Pancreas (tissue), 10 donors: ENCODE results near the gene FOXRED1. TPM values are rescaled to one million over a fixed set of nuclear protein-coding genes. Genes with fewer than 3 reads are reported as not detected.

ENCODE experiments used
- ATAC-seq, 4 donors: fragments of 200-7000 bp; cut with Tn5 transposase; one replicate each; pipeline versions ENCODE4 v1.8.0 to v1.9.1; 2020; ENCODE audit warnings: mild to moderate bottlenecking in 4 of 4, moderate library complexity in 4 of 4
- DNase-seq, 6 donors: peaks; one replicate each; pipeline ENCODE4 v3.0.0-alpha.2; 2020
- FAIRE-seq: peaks from 2 replicates; lab custom pipeline; 2012; peaks lifted over from hg19 to GRCh38; lab: Jason Lieb, UNC
- H3K27ac ChIP-seq, 4 donors: fragments of 200-600 bp; sonication (generic); 1 replicate in 3 of 4; 2 replicates in 1 of 4; pipeline versions ENCODE4 v1.5.0 to v1.8.0; 2020
- H3K27me3 ChIP-seq, 4 donors: fragments of 200-600 bp; one replicate each; pipeline ENCODE4 v1.8.0; 2021
- H3K36me3 ChIP-seq, 3 donors: fragments of 200-600 bp; sonication (generic) in 1 of 3; one replicate each; pipeline versions ENCODE4 v1.5.0 to v1.8.0; 2020 to 2021
- H3K4me1 ChIP-seq, 3 donors: fragments of 200-600 bp; one replicate each; pipeline ENCODE4 v1.8.0; 2021
- H3K4me3 ChIP-seq, 4 donors: fragments of 200-600 bp; sonication (generic) in 2 of 4; one replicate each; pipeline versions ENCODE4 v1.5.0 to v1.8.0; 2020 to 2021
- H3K9me3 ChIP-seq, 4 donors: fragments of 200-600 bp; one replicate each; pipeline ENCODE4 v1.8.0; 2021
- WGBS, 2 donors: extraction: QIAGEN DNeasy Blood & Tissue Kit; methylation state at CpG; one replicate each; pipeline ENCODE4 v1.1.7; 2013; 5-methylcytosine and 5-hydroxymethylcytosine counted together
- intact Hi-C, 3 donors: fragments of 100-400 bp; cut with DNase I; formaldehyde crosslinking; loops; one replicate each; pipeline versions ENCODE4 v1.11.1 to v1.14.2; 2022
- polyA plus RNA-seq, 2 donors: library from polyadenylated mRNA; stranded (reverse); fragments of 200-250 nt; gene quantifications; one replicate each; pipeline ENCODE4 v1.2.3, GENCODE V29; 2013
- total RNA-seq, 6 donors: library from RNA; stranded (reverse); fragmentation: NEBNext Ultra II Directional in 4 of 6; extraction: Animal tissue kit (Norgen Biotek cat#: 25700) in 4 of 6; gene quantifications; one replicate each; pipeline versions ENCODE4 v1.2.1 to v1.2.4, GENCODE V29; 2021 to 2023
- TF ChIP-seq, protein P1 (sequence below), 4 donors: fragments of 200-600 bp; sonication (generic) in 3 of 4; IDR thresholded peaks; one replicate each; pipeline versions ENCODE4 v1.5.0 to v1.8.0; 2021; ENCODE audit warnings: antibody characterized with exemption in 4 of 4
- donor health status: healthy with polysubstance abuse.
- donor health status: DM: no; HTN: no; CAD: no; lungs with moderate emphysema.
- donor health status: DM: no; HTN: no; CAD: no.
- donor health status: control.
- donor health status: control.
- donor health status: Bipolar disorder and iron deficiency.
- donor health status: DM: yes; HTN: yes; CAD: no.
- donor health status: DM: no; HTN: no; CAD: no.
- donor health status: DM: no; HTN: no; CAD: no.
- donor health status: DM: yes; HTN: yes; CAD: no.

Gene FOXRED1
- total RNA-seq (10 to 100 TPM in 2 of 6 donors, 1 to 10 TPM in 4; 6.3 to 16.3 (median 7.5) TPM), polyA plus RNA-seq (10 to 100 TPM; 27.8 to 29.4 TPM)

DNA sequence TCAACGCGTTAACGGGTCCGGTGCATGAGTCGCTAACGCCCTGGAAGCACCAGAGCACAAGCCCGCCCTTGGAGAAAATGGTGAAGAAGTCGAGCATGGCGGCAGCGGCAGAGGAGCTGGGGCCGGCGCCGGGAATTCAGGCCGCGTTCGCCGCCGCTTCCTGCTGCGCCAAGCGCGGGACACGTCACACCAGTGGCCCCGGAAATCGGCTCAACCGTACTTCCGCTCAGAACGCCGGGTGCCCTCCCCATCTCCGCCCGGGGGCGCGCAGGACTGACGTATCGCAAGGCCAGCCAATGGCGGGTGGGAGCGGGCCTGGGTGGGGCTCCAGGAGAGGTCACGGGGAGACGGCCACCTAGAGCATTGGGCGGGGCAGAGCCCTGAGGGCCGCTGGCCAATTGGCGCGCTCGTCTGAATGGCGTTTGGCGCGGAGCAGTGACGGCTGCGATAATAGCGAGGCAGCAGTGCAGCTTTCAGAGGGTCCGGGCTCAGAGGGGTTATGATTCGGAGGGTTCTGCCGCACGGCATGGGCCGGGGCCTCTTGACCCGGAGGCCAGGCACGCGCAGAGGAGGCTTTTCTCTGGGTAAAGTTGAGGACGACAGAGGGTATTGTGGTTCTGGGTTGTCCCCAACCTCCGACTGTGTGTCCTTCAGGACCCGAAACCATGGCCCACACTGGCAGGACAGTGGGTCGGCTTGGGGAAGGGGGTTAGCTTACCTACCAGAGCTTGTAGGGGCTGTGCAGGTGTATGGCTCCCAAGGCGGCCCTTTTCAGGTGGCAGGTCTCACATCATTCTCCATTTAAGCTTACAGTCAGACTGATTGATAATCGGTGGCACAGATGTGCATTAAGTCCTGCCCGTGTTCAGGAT lies at the start of gene FOXRED1, which contains the start of gene SRPRA:
Gene FOXRED1, plus strand, starts transcription at position 447 of the 872 bp plus-strand sequence. Its CDS starts 53 bp downstream, at position 500.
Gene SRPRA, minus strand, starts transcription at position 188 of the 872 bp plus-strand sequence. Its CDS starts 91 bp downstream, at position 97.
- ATAC-seq (peak; percentile 97 to 99 (median 98)), DNase-seq (peak; percentile 99 to 100 (median 100)), FAIRE-seq (peak; percentile 91)
- Histone ChIP-seq H3K27me3 (no peaks in the 10 kb centered on the region), H3K4me3 (peak within 1 kb of the TSS; percentile 52 to 84 (median 76)), H3K4me1 (peaks cover 4 to 12% (median 10%) of the 10 kb centered on the region in 3 donors), H3K36me3 (peaks cover 9 to 33% (median 30%) of the 10 kb centered on the region in 3 donors), H3K9me3 (no peaks in the 10 kb centered on the region), H3K27ac (peak within 1 kb of the TSS; percentile 83 to 90 (median 88))
- WGBS, 2 donors: 0% methylated on average over 57 to 64 of the region's 64 CpGs
- intact Hi-C loops: no loop called here
- TF ChIP-seq, protein P1, sequence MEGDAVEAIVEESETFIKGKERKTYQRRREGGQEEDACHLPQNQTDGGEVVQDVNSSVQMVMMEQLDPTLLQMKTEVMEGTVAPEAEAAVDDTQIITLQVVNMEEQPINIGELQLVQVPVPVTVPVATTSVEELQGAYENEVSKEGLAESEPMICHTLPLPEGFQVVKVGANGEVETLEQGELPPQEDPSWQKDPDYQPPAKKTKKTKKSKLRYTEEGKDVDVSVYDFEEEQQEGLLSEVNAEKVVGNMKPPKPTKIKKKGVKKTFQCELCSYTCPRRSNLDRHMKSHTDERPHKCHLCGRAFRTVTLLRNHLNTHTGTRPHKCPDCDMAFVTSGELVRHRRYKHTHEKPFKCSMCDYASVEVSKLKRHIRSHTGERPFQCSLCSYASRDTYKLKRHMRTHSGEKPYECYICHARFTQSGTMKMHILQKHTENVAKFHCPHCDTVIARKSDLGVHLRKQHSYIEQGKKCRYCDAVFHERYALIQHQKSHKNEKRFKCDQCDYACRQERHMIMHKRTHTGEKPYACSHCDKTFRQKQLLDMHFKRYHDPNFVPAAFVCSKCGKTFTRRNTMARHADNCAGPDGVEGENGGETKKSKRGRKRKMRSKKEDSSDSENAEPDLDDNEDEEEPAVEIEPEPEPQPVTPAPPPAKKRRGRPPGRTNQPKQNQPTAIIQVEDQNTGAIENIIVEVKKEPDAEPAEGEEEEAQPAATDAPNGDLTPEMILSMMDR (IDR thresholded peaks at IDR 0.05): no peak

DNA sequence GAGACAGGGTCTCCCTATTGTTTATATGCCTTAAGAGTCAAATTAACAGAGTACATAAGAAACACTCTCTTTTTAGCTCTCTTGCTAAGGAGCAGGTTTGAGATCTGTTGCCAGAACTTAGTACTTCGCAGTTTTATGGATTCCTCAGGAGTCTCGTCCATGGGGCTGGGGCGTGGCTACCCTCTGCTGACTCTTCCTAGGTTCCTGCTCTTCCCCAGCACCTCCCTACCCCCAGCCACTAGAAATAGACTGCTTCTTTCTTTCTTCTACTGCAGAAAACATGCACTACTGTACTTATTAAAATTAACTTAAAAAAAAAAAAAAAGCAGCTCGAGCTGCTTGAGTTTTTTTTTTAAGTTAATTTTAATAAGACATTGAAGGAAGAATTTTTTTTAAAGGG lies 49.4 kb upstream of the FOXRED1 start:
- peaks cover 0 to 10% (median 6%) of the 10 kb centered on the region in 3 donors for H3K4me1 ChIP-seq
- FAIRE-seq (no peak), DNase-seq (no peak), ATAC-seq (no peak)
- H3K9me3 ChIP-seq: no peaks in the 10 kb centered on the region
- no peaks in the 10 kb centered on the region for H3K36me3 ChIP-seq
- no peaks in the 10 kb centered on the region for H3K27me3 ChIP-seq
- no peak overlapping the region for H3K4me3 ChIP-seq
- no peak overlapping the region for H3K27ac ChIP-seq
- TF ChIP-seq, protein P1 (IDR thresholded peaks at IDR 0.05): no peak
- WGBS, 2 donors: 80 to 82% methylated on average over 4 of the region's 4 CpGs
- intact Hi-C loops: no loop called here

DNA sequence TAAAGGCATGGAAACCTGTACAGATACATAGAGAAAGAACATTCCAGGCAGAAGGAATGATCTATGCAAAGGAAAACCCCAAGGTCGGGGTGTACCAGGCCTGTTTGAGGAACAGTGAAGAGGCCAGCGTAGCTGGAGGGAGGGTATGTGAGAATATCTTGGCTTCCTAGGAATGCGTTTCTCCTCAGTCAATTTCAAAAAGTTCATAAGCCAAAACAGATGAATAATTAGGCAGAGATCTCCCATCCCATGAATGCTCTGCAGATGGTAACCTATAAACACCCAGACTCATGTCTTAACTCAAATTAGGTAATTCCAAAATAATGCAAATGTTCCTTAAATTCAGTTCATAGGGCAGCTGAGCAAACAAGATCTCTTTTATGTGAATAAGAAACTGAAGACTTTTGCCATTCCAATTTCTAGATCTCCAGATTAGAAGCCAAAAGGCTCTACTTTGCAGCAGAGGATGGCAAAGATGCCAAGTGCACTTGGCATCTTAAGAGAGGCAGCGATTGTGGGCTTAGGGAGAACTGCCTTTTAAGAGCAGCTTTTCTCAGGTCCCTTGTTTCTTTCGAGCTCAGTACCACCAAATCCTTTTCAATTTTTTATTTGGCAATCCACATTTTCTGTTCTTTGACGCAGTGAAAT lies 44.2 kb upstream of the FOXRED1 start:
- Histone ChIP-seq H3K4me1 (no peaks in the 10 kb centered on the region), H3K4me3 (no peak overlapping the region), H3K27ac (no peak overlapping the region), H3K27me3 (no peaks in the 10 kb centered on the region), H3K36me3 (no peaks in the 10 kb centered on the region), H3K9me3 (no peaks in the 10 kb centered on the region)
- intact Hi-C loops: no loop called here
- ATAC-seq (no peak), FAIRE-seq (no peak), DNase-seq (no peak)
- TF ChIP-seq, protein P1 (IDR thresholded peaks at IDR 0.05): no peak
- WGBS, 2 donors: 93% methylated on average over 6 of the region's 6 CpGs

DNA sequence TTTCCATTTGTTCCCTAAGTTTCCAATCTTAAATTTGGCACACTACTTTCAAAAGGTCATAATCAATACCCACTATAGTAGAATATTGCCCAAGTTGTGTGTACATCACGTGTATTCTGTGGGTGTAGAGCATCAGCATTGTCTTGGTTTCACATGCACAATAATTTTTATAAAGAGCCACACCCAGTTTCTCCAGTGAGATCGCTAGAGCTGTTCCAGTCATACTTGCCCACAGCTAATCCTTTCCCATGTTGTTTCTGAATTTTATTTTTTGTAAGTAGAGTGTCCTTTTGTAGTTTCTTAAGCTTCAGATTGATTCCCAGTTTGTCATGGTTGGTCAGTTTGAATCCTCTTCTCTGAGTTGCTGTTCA lies 43.7 kb upstream of the FOXRED1 start:
- DNase-seq (no peak), ATAC-seq (no peak), FAIRE-seq (no peak)
- Histone ChIP-seq H3K4me1 (no peaks in the 10 kb centered on the region), H3K27me3 (no peaks in the 10 kb centered on the region), H3K9me3 (no peaks in the 10 kb centered on the region), H3K27ac (no peak overlapping the region), H3K4me3 (no peak overlapping the region), H3K36me3 (no peaks in the 10 kb centered on the region)
- 89 to 98% methylated on average over 2 of the region's 2 CpGs for WGBS, 2 donors
- TF ChIP-seq, protein P1 (IDR thresholded peaks at IDR 0.05): no peak
- intact Hi-C loops: no loop called here
